ENCODE measurements around the gene TDRD15. TPM values are rescaled to one million over a fixed set of nuclear protein-coding genes. Genes with fewer than 3 reads are reported as not detected.

The TDRD15 gene
- total and polyA plus RNA-seq, 2 of the 4 experiments (the other 2 are of a cell fraction): not detected

DNA sequence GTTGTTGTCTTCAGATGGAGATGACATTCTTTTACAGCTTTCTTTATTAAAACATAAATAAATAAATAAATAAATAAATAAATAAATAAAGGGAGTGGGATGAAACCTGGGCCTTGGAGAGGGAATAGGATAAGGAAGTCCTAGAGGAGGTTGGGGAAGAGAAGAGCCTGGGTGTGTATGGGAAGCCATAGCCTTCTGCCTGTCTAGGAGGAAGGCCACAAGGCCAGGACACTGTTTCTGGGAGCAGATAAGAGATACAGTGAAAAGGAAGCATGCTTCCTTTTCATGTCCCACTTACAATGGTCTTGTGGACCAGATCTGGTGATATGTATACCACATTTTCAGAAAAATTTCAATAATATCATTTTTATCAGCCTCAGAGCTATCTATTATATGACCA lies 6.1 kb upstream of the TDRD15 start:
- ATAC-seq (ENCODE audit: low read depth) (no peak), DNase-seq (no peak)
- no peak overlapping the region for H3K9ac ChIP-seq (ENCODE audit: low read depth, low read length)
- no peak overlapping the region for H2BK5ac ChIP-seq (ENCODE audit: low read depth, low read length, poor library complexity, severe bottlenecking)
- TF ChIP-seq RAD21 (IDR thresholded peaks at IDR 0.05; ENCODE audit: low read length) (no peak), MXI1 (IDR thresholded peaks at IDR 0.05; ENCODE audit: borderline replicate concordance, low read depth, low read length) (no peak), USF2 (IDR thresholded peaks at IDR 0.05; ENCODE audit: low read depth, low read length) (no peak)
- H3K4me1 ChIP-seq (ENCODE audit: control insufficient read depth, insufficient read depth, low read length): no peaks in the 10 kb centered on the region
- no peak overlapping the region for H3K14ac ChIP-seq (replicated peaks; ENCODE audit: low read depth, low read length)
- no peak overlapping the region for H4K5ac ChIP-seq (ENCODE audit: low read depth, low read length)
- in situ Hi-C loops (cut with MboI; ENCODE audit: low sequenced_read_pairs): no loop called here
- H4K8ac ChIP-seq (ENCODE audit: low read depth in 2 of 2, low read length in 2 of 2): no peak overlapping the region
- H4K20me1 ChIP-seq (ENCODE audit: insufficient read depth, low read length): no peaks in the 10 kb centered on the region
- BruUV-seq (replicated peaks): no TSS peak
- no peak overlapping the region for H4K91ac ChIP-seq (ENCODE audit: insufficient read depth, low read depth, low read length)
- no peaks in the 10 kb centered on the region for H3K9me1 ChIP-seq (ENCODE audit: insufficient read depth, low read length)
- no peak overlapping the region for H3K27ac ChIP-seq (ENCODE audit: insufficient read depth, low read length)
- CTCF ChIA-PET: interaction anchor here (0.7 to 1.4 kb wide), 2 partner anchors 28 to 456 kb away, joined by 3 to 4 read pairs; no protein-coding TSS in a partner anchor
- no peaks in the 10 kb centered on the region for H3K9me3 ChIP-seq (ENCODE audit: control insufficient read depth, insufficient read depth, low read length)
- H3K18ac ChIP-seq (ENCODE audit: low read depth, low read length): no peak overlapping the region
- no peak overlapping the region for H3K4me3 ChIP-seq (ENCODE audit: insufficient read depth, low read depth, low read length)
- no peak overlapping the region for H2BK15ac ChIP-seq (ENCODE audit: low read depth, low read length)
- no peak overlapping the region for H3K23ac ChIP-seq (ENCODE audit: low read depth, low read length)
- no peak overlapping the region for H2AK5ac ChIP-seq (ENCODE audit: low read depth, low read length)
- no peak overlapping the region for H2AFZ ChIP-seq (replicated peaks; ENCODE audit: low read length, poor library complexity)
- H3K56ac ChIP-seq (ENCODE audit: extremely low read depth, insufficient read depth, low read length): no peak overlapping the region
- no peaks in the 10 kb centered on the region for H3K79me1 ChIP-seq (ENCODE audit: low read depth in 1 of 2, low read length in 2 of 2)
- intact Hi-C loops (cut with micrococcal nuclease): loop anchor here (1.0 to 5.0 kb wide), 2 partner anchors 74 to 455 kb away; no protein-coding TSS in a partner anchor
- POLR2A ChIA-PET (ENCODE audit: unreplicated experiment): no interaction called here
- H3K27me3 ChIP-seq (ENCODE audit: control insufficient read depth, insufficient read depth, low read length): no peaks in the 10 kb centered on the region
- no peak overlapping the region for H2AK9ac ChIP-seq (replicated peaks; ENCODE audit: low read depth, low read length, poor library complexity)
- no peak overlapping the region for H3K4me2 ChIP-seq (ENCODE audit: low read depth, low read length)
- dilution Hi-C loops (cut with HindIII; ENCODE audit: low sequenced_read_pairs, unreplicated experiment): no loop called here
- no peak overlapping the region for H2BK20ac ChIP-seq (ENCODE audit: low read depth, low read length)
- no peak overlapping the region for H3K4ac ChIP-seq (ENCODE audit: low read depth, low read length)
- no peaks in the 10 kb centered on the region for H3K36me3 ChIP-seq (ENCODE audit: control insufficient read depth, insufficient read depth, low read length)
- no peak overlapping the region for H2BK120ac ChIP-seq (ENCODE audit: low read depth, low read length)
